ACHN (cell line): ENCODE data around the gene URI1.
"Not testable (repeated sequence)": the region's sequence is repeated elsewhere in the genome, so short reads cannot be mapped to it uniquely, and the experiment has no call there.

Source experiments
- DNase-seq: peaks from one replicate; pipeline ENCODE4 v3.0.0-alpha.2; 2015
- in situ Hi-C: cut with HindIII; loops from 2 replicates; pipeline ENCODE4 v1.10.0; 2017; ENCODE audit warnings: low sequenced_read_pairs, low pct_ligation_motif_present, low pct_unique_long_range_greater_than_20kb

URI1 gene

GRCh38 chr19:29936409-29936808, 5.6 kb upstream of the URI1 start:
- DNase-seq, result no peak
- in situ Hi-C loops, result no loop called here

- in situ Hi-C loops, result no loop called here
- DNase-seq, result no peak
Measured at GRCh38 chr19:29939628-29940027, 2.4 kb upstream of the URI1 start.

DNA sequence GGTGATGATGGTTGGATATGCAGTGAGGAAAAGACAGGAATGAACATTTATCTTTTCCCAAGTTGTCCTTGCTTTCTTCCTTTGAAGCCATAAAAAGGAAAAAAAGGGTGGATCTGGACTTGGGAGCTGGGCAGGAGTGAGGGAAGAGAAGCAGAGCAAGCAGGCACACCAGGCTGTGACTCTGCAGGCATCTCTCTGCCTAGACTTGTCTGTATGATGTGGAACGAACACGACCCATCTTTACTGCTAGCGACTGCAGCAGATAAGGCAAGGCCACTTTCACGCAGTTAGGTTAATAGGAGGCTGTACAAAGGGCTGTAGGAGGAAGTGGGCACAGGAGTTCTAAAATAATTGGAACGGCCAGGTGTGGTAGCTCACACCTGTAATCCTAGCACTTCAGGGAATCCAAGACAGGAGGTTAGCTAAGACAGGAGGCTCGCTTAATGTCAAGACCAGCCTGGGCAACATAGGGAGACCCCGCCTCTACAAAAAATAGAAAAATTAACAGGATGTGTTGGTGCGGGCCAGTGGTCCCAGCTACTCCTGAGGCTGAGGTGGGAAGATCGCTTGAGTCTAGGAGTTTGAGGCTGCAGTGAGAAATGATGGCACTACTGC, 961 bp upstream of the URI1 start:
- in situ Hi-C loops, result no loop called here

DNA sequence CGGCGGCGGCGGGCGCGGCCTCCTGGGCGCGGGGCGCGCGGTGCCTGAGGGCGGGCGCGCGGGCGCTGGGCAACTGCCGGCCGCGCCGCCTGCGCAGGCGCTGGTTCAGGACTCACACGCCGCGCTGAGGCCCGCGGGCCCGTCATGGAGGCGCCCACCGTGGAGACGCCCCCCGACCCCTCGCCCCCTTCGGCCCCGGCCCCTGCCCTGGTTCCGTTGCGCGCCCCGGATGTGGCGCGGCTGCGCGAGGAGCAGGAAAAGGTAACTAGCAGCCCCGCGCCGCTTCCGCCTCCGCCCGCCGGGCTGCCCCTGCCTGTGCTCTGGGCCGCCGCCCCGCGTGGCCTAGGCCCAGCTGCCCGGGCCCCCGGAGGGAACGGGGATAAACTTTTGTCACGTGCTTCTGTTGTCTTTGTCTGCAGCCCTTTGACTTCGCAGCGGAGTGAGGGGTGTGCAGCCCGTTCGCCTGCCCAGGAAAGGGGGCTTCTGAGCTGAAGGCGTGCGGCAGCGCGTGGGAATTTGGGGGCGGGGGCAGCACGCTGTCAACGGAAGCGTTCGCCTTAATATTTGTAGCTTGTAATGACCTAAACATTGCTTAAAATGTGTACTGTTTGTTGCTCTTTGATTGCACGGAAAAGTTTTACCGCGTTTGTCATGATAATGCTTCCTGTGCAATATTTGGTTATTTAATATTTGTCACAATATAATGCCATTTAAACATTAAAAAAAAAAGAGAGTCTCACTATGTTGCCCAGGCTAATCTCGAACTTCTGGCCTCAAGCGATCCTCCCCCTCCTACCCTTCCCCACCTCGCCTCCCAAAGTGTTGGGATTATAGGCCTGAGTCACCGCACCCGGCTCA, 594 bp downstream of the URI1 start:
- in situ Hi-C loops, result no loop called here
- peak; percentile 48 for DNase-seq

More for the DNA sequence above, 961 bp upstream of the URI1 start:
- DNase-seq, result no peak

GRCh38 chr19:29943615-29944014, 1.6 kb downstream of the URI1 start:
- in situ Hi-C loops, result no loop called here
- DNase-seq, result no peak

GRCh38 chr19:29944390-29945012, 2.5 kb downstream of the URI1 start:
- in situ Hi-C loops, result no loop called here
- DNase-seq, result no peak

GRCh38 chr19:29945017-29945416, 3.0 kb downstream of the URI1 start:
- no peak for DNase-seq
- in situ Hi-C loops, result no loop called here

- in situ Hi-C loops, result no loop called here
Measured at GRCh38 chr19:29945433-29945832, 3.4 kb downstream of the URI1 start.

DNA sequence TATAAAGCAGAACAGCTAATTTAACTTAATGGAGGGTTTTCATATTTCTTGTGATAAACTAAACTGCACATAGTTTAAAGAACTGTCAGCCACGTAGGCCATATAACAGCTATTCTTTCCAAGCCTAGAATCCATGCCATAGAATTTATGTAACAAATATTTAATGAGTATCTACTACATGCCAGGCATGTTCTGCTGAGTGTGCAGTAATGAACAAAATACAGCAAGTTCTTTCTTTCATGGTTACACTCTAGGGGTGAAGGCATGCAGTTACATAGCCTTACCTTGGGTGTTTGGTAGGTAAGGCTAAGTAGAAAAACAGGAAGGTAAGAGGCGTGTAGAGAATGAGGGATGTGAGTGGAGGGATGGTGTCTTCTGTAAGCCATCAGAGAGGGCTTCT, 4.6 kb downstream of the URI1 start:
- no peak for DNase-seq

More at GRCh38 chr19:29945433-29945832, 3.4 kb downstream of the URI1 start:
- no peak for DNase-seq

DNA sequence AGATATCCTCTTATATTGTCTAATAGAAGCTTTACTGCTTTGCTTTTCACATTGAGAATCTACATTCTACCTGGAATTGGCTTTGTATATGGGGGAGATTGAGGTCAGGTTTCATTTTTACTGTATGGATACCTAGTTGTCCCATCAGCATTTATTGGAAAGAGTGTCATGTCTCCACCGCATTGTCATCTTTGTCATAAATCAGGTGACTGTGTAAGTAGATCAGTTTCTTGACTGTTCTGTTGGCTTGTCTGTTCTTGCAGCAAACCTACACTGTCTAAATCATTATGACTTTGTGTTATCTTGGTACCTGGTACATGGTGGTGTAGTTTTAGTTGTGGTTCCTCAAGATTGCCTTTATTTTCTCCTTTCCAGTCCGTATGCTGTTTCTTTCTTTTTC, 5.8 kb downstream of the URI1 start:
- in situ Hi-C loops, result no loop called here
- no peak for DNase-seq

More for the DNA sequence above, 4.6 kb downstream of the URI1 start:
- in situ Hi-C loops, result no loop called here

DNA sequence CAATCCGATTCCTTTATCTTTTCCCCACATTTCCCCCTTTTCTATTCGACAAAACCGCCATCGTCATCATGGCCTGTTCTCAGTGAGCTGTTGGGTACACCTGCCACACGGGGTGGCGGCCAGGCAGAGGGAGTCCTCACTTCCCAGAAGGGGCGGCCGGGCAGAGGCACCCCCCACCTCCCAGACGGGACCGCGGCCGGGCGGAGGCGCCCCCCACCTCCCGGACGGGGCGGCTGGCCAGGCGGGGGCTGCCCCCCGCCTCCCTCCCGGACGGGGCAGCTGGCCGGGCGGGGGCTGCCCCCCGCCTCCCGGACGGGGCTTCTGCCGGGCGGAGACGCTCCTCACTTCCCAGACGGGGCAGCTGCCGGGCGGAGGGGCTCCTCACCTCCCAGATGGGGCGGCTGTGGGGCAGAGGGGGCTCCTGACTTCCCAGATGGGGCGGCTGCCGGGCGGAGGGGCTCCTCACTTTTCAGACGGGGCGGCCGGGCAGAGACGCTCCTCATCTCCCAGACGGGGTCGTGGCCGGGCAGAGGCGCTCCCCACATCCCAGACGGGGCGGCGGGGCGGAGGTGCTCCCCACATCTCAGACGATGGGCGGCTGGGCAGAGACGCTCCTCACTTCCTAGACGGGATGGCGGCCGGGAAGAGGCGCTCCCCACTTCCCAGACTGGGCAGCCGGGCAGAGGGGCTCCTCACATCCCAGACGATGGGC, 6.9 kb downstream of the URI1 start:
- in situ Hi-C loops, DNase-seq: not testable (repeated sequence)

DNA sequence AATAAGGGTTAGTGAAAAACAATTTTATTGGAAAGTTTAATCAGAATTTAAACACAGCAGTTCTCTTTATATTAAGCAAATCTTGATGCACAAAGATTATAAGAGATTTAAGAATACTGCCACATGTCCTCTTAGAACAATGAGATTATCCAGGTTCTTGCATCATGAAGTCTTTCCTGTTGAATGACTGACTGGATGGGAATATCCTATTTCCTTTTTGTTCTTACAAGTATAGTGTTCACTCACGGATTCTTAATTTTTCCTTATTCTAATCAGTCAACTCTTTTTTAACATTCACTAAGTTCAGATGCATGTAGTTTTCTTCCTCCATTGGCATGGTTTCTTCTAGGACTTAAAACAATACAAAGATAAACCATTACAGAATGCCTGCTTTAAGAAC, 10.1 kb downstream of the URI1 start:
- DNase-seq, result no peak
- in situ Hi-C loops, result no loop called here

DNA sequence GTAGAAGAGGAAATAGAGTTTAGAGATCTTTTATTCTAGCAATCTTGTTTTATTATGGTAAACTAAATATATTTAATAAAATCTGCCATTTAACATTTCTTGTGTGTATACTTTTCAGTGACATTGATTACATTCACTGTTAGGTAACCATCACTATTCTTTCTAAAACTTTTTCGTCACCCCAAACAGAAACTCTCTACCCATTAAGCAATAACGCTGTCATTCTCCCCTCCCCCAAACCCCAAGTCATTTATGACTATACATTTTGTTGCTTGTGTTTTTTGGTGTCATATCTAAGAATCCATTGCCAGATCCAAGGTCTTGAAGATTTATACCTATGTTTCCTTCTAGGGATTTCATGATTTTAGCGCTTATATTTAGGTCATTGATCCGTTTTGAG, 10.6 kb downstream of the URI1 start:
- in situ Hi-C loops, result no loop called here
- DNase-seq, result no peak

DNA sequence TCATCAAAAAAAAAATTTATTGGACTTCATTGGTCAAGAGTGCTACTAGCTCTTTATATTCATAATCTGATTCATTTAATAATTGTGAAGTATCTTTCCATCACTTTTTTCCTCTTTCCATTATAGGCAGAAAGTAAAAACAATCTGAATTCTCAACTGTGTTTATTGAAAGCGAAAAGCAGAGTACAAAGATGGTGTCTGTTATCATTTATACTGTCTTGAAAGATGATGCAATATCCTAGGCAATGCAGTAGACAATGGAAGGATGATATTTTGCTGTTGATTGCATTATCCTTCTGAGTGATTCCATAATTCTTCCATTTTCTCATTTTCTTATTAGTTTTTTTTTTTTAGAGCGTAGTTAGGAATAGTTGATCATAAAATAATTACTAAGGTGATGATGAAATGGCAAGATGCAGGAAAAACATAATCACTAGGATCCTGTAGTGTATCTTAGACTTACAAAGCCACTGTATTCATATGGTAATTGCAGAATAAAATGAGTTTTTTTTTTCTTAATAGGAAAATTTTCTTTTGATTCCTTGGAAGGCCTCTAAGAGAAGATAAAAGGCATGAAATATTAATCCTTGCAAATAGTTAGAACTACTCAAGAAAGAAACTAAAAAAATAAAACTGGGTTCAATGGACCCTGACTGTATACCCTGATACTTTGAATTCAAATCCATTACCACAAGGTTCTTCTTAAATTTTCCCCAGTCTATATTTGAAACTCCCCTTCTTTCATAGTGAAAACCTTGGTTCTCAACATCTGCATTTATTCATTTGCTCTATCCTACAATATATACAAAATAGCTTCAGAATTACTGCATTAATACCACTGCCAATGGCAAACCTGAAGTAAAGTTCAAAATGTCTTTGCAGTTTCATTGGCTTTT, 11.6 kb downstream of the URI1 start:
- no peak for DNase-seq
- in situ Hi-C loops, result no loop called here

- no peak for DNase-seq
- in situ Hi-C loops, result no loop called here
Measured at GRCh38 chr19:29956855-29957254, 14.8 kb downstream of the URI1 start.

- in situ Hi-C loops, result no loop called here
Measured at GRCh38 chr19:29961311-29961710, 19.3 kb downstream of the URI1 start.

DNA sequence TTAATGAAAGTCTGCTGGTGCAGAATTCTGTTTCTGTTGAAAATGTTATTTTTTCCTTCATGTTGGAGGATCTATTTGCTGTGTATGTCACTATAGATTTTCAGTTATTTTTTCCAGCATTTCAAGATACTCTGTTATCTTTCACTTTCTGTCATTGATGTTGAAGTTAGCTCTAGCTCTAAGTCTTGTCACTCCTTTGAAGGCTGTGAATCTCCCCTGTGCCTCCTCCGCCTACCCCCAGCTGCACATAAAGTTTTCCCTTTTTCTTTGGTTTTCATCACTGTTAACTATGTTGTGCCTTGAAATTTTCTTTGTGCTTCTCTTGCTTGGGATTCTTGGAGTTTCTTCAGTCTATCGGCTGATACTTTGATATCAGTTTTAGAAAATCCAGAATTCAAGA, 20.8 kb downstream of the URI1 start:
- in situ Hi-C loops, result no loop called here
- no peak for DNase-seq

More at GRCh38 chr19:29961311-29961710, 19.3 kb downstream of the URI1 start:
- no peak for DNase-seq

GRCh38 chr19:29963576-29963975, 21.5 kb downstream of the URI1 start:
- no peak for DNase-seq
- in situ Hi-C loops, result no loop called here
